ENCODE measurements around the gene UNC5C.

- TF ChIP-seq POLR2A (IDR thresholded peaks at IDR 0.05; ENCODE audit: low read length) (no peak), GATA1 (IDR thresholded peaks at IDR 0.05; ENCODE audit: low read depth, low read length) (no peak)
Measured at GRCh38 chr4:95157596-95157995, 391.2 kb downstream of the UNC5C start.

Data from erythroblast (primary cell).